Lung (tissue), 12 donors: ENCODE data around the gene TBC1D21. TPM values are rescaled to one million over a fixed set of nuclear protein-coding genes. Genes with fewer than 3 reads are reported as not detected.

Experiments
- ATAC-seq: fragments of 200-7000 bp; cut with Tn5 transposase; one replicate; pipeline ENCODE4 v1.9.1; 2020; ENCODE audit warnings: moderate number of reproducible peaks; ENCODE audit not compliant: insufficient read depth, low FRiP score
- DNase-seq, 3 donors: peaks; one replicate each; pipeline ENCODE4 v3.0.0-alpha.2; 2013 to 2017
- H3K27ac ChIP-seq, 2 donors: one replicate each; pipeline ENCODE4 v1.5.1; 2013; ENCODE audit warnings: mild to moderate bottlenecking in 2 of 2, moderate library complexity in 2 of 2, control low read depth in 1 of 2, inconsistent platforms in 1 of 2, low read depth in 1 of 2, low read length in 1 of 2
- H3K27me3 ChIP-seq, 3 donors: one replicate each; pipeline ENCODE4 v1.5.1; 2013; ENCODE audit warnings: low read length in 2 of 3; ENCODE audit not compliant: control insufficient read depth in 3 of 3, insufficient read depth in 3 of 3
- H3K36me3 ChIP-seq, 4 donors: one replicate each; pipeline ENCODE4 v1.5.1; 2013; ENCODE audit warnings: low read length in 4 of 4, mild to moderate bottlenecking in 1 of 4, moderate library complexity in 1 of 4; ENCODE audit not compliant: control insufficient read depth in 4 of 4, insufficient read depth in 4 of 4
- H3K4me1 ChIP-seq, 5 donors: one replicate each; pipeline ENCODE4 v1.5.1; 2013; ENCODE audit warnings: low read length in 5 of 5, mild to moderate bottlenecking in 2 of 5, moderate library complexity in 1 of 5; ENCODE audit not compliant: control insufficient read depth in 5 of 5, insufficient read depth in 5 of 5
- H3K4me3 ChIP-seq: one replicate; pipeline ENCODE4 v1.5.1; 2013; ENCODE audit warnings: mild to moderate bottlenecking, control low read depth, moderate library complexity
- H3K9ac ChIP-seq, 2 donors: one replicate each; pipeline ENCODE4 v1.5.1; 2013; ENCODE audit warnings: low read length in 2 of 2, control low read depth in 1 of 2; ENCODE audit not compliant: insufficient read depth in 1 of 2
- H3K9me3 ChIP-seq, 4 donors: one replicate each; pipeline ENCODE4 v1.5.1; 2013; ENCODE audit warnings: low read length in 3 of 4, mild to moderate bottlenecking in 1 of 4, moderate library complexity in 1 of 4; ENCODE audit not compliant: control insufficient read depth in 4 of 4, insufficient read depth in 3 of 4
- CTCF ChIP-seq: IDR thresholded peaks from 2 replicates; pipeline ENCODE4 v1.5.1; 2012; ENCODE audit warnings: mild to moderate bottlenecking; ENCODE audit errors: control extremely low read depth, extremely low read depth
- WGBS, 2 donors: extraction: QIAGEN DNeasy Blood & Tissue Kit; methylation state at CpG; one replicate each; pipeline ENCODE4 v1.1.7; 2013; 5-methylcytosine and 5-hydroxymethylcytosine counted together
- polyA plus RNA-seq, 2 donors: library from polyadenylated mRNA; stranded (reverse); fragments of 200-250 nt; gene quantifications; one replicate each; pipeline ENCODE4 v1.2.1, GENCODE V29; 2013
- total RNA-seq, 2 donors: library from RNA; depleted of rRNA in 1 of 2; stranded (reverse); fragments of >200 nt in 1 of 2; gene quantifications; one replicate each; pipeline ENCODE4 v1.2.1, GENCODE V29; 2014 to 2021
- donor health status: control.
- donor health status: control.
- donor health status: Bipolar disorder and iron deficiency.
- donor health status: healthy.
- donor health status: DM: yes; HTN: yes; CAD: no.

TBC1D21 gene
- total and polyA plus RNA-seq, 4 donors = not detected

DNA sequence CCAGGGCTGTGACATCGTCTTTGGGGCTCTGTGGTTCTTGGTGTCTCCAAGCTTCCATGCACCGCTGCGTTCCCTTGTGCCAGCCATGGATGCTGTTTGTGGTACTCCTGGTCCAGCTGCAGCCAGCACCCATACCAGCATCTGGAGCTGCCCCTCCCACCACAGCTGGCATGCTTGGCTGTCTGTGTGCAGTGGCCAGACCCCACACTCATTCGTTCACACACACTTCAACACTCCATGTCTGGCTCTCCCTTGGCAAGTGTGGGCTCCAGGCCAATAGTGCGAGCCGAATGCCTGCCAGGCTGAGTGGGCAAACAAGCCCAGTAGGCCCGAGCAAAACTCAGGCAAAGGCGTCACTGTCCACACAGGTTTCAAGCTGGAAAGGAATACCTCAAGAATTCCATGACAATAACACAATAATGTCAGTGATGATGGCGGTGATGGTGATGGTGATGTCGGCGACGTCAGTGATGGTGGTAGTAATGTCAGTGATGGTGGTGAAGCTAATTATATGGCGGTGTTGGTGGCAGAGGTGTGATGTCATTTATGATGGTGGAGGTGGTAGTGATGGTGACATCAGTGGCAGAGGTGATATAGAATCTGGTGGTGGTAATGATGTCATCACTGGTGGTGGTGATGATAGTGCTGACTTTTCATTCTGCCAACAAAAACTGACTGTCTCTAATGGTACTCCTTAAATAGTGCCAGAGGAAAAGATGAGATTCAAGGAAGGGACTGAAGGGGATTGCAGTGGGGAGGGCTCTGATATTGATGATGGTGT lies 19.3 kb downstream of the TBC1D21 start:
- no peak for TF ChIP-seq CTCF
- Histone ChIP-seq H3K27me3 (peaks cover 0 to 8% (median 0%) of the 10 kb centered on the region in 3 donors), H3K9me3 (peaks cover 0 to 15% (median 0%) of the 10 kb centered on the region in 4 donors), H3K27ac (no peak overlapping the region), H3K36me3 (no peaks in the 10 kb centered on the region), H3K9ac (no peak overlapping the region), H3K4me3 (no peak overlapping the region), H3K4me1 (no peaks in the 10 kb centered on the region)
- 85 to 94% methylated on average over 13 of the region's 13 CpGs for WGBS, 2 donors
- no peak for ATAC-seq
- no peak for DNase-seq

GRCh38 chr15:73894133-73894814 lies 20.9 kb downstream of the TBC1D21 start:
- no peak overlapping the region for H3K9ac ChIP-seq
- ATAC-seq (no peak), DNase-seq (no peak)
- peaks cover 0 to 8% (median 0%) of the 10 kb centered on the region in 3 donors for H3K27me3 ChIP-seq
- H3K4me1 ChIP-seq = no peaks in the 10 kb centered on the region
- no peak for TF ChIP-seq CTCF
- no peaks in the 10 kb centered on the region for H3K36me3 ChIP-seq
- H3K4me3 ChIP-seq = no peak overlapping the region
- no peak overlapping the region for H3K27ac ChIP-seq
- 86 to 87% methylated on average over 10 to 12 of the region's 12 CpGs for WGBS, 2 donors
- peaks cover 0 to 13% (median 0%) of the 10 kb centered on the region in 4 donors for H3K9me3 ChIP-seq

GRCh38 chr15:73897441-73898261 lies 24.3 kb downstream of the TBC1D21 start:
- DNase-seq (peak in 2 of 3 donors; percentile 19 to 33), ATAC-seq (peak; percentile 60)
- WGBS, 2 donors = 78 to 83% methylated on average over 15 of the region's 15 CpGs
- no peak overlapping the region for H3K4me3 ChIP-seq
- no peak overlapping the region for H3K9ac ChIP-seq
- no peak overlapping the region for H3K27ac ChIP-seq
- TF ChIP-seq CTCF = peak; percentile 35
- H3K36me3 ChIP-seq = no peaks in the 10 kb centered on the region
- H3K9me3 ChIP-seq = peaks cover 0 to 2% (median 0%) of the 10 kb centered on the region in 4 donors
- H3K27me3 ChIP-seq = no peaks in the 10 kb centered on the region
- H3K4me1 ChIP-seq = no peaks in the 10 kb centered on the region
